Smooth muscle cell (in vitro differentiated cells): ENCODE data around the gene C19orf47. TPM values are rescaled to one million over a fixed set of nuclear protein-coding genes. Genes with fewer than 3 reads are reported as not detected.

ENCODE experiments used
- DNase-seq: peaks from one replicate; lab custom pipeline; 2025; ENCODE audit not compliant: unreplicated experiment; lab: John Stamatoyannopoulos, UW
- H2AFZ ChIP-seq: fragments of 200-600 bp; sonication (generic); 2 replicates; pipeline ENCODE4 v1.6.0; 2016; ENCODE audit warnings: antibody characterized with exemption, low read depth, mild to moderate bottlenecking
- H3F3A ChIP-seq: fragments of 200-600 bp; sonication (generic); 2 replicates; pipeline ENCODE4 v1.6.0; 2017; ENCODE audit warnings: antibody characterized with exemption, low read depth
- H3K27ac ChIP-seq: fragments of 200-600 bp; sonication (generic); 2 replicates; pipeline ENCODE4 v1.5.1; 2016; ENCODE audit warnings: low read depth, mild to moderate bottlenecking
- H3K27me3 ChIP-seq: fragments of 200-600 bp; sonication (generic); 2 replicates; pipeline ENCODE4 v1.6.1; 2016; ENCODE audit warnings: low read depth, mild to moderate bottlenecking
- H3K36me3 ChIP-seq: fragments of 200-600 bp; sonication (generic); 2 replicates; pipeline ENCODE4 v1.5.1; 2016; ENCODE audit warnings: low read depth
- H3K4me1 ChIP-seq: fragments of 200-600 bp; sonication (generic); 2 replicates; pipeline ENCODE4 v1.5.1; 2016; ENCODE audit warnings: low read depth
- H3K4me2 ChIP-seq: fragments of 200-600 bp; sonication (generic); 2 replicates; pipeline ENCODE4 v1.6.0; 2016; ENCODE audit warnings: mild to moderate bottlenecking
- H3K4me3 ChIP-seq: fragments of 200-600 bp; sonication (generic); 2 replicates; pipeline ENCODE4 v1.5.1; 2016; ENCODE audit warnings: mild to moderate bottlenecking
- H3K79me2 ChIP-seq: fragments of 200-600 bp; sonication (generic); 2 replicates; pipeline ENCODE4 v1.6.0; 2016; ENCODE audit warnings: low read depth, mild to moderate bottlenecking
- H3K9ac ChIP-seq: fragments of 200-600 bp; sonication (generic); 2 replicates; pipeline ENCODE4 v1.6.0; 2016; ENCODE audit warnings: low read depth
- H3K9me3 ChIP-seq: fragments of 200-600 bp; sonication (generic); replicated peaks from 2 replicates; pipeline ENCODE4 v1.5.1; 2016; ENCODE audit warnings: low read depth
- H4K20me1 ChIP-seq: fragments of 200-600 bp; sonication (generic); 2 replicates; pipeline ENCODE4 v1.6.0; 2016; ENCODE audit warnings: low read depth
- CTCF ChIP-seq: fragments of 200-600 bp; sonication (generic); IDR thresholded peaks from 2 replicates; pipeline ENCODE4 v1.5.1; 2017; ENCODE audit warnings: borderline replicate concordance, mild to moderate bottlenecking, antibody characterized with exemption; ENCODE audit not compliant: insufficient read depth, poor library complexity, severe bottlenecking
- WGBS: methylation state at CpG from one replicate; pipeline ENCODE4 v1.1.7; 2016; ENCODE audit warnings: low lambda C conversion rate; 5-methylcytosine and 5-hydroxymethylcytosine counted together
- polyA plus RNA-seq: library from polyadenylated mRNA; unstranded; fragments of >200 nt; fragmentation: Nextera tagmentation; extraction: Ambion mirVana; gene quantifications from 2 replicates; pipeline ENCODE4 v1.2.1, GENCODE V29; 2016
- total RNA-seq: library from RNA; depleted of rRNA; stranded (reverse); fragments of >200 nt; gene quantifications from 2 replicates; pipeline ENCODE4 v1.2.3, GENCODE V29; 2014

The C19orf47 gene
- total and polyA plus RNA-seq, 2 experiments from 2014 or later: 6.3 to 9.3 TPM

GRCh38 chr19:40279120-40279551 is 69.1 kb downstream of the C19orf47 start:
- H3K4me3 ChIP-seq: no peak overlapping the region

GRCh38 chr19:40278361-40279035 is 69.7 kb downstream of the C19orf47 start:
- no peaks in the 10 kb centered on the region for H3F3A ChIP-seq
- 90% methylated on average over 16 of the region's 16 CpGs for WGBS
- H4K20me1 ChIP-seq: peaks cover 93% of the 10 kb centered on the region
- H3K4me1 ChIP-seq: no peaks in the 10 kb centered on the region
- no peaks in the 10 kb centered on the region for H3K36me3 ChIP-seq
- TF ChIP-seq CTCF: no peak
- no peak overlapping the region for H2AFZ ChIP-seq
- H3K27me3 ChIP-seq: no peaks in the 10 kb centered on the region
- DNase-seq: no peak
- no peak overlapping the region for H3K4me2 ChIP-seq
- no peak overlapping the region for H3K9ac ChIP-seq
- no peak overlapping the region for H3K27ac ChIP-seq
- peaks cover 97% of the 10 kb centered on the region for H3K79me2 ChIP-seq
- H3K9me3 ChIP-seq: no peaks in the 10 kb centered on the region
- no peak overlapping the region for H3K4me3 ChIP-seq

More at GRCh38 chr19:40279120-40279551, 69.1 kb downstream of the C19orf47 start:
- TF ChIP-seq CTCF: no peak
- Histone ChIP-seq H3K27ac (no peak overlapping the region), H3K9ac (no peak overlapping the region), H3K4me2 (no peak overlapping the region), H3K4me1 (peaks cover 5% of the 10 kb centered on the region), H4K20me1 (peaks cover 93% of the 10 kb centered on the region), H3F3A (no peaks in the 10 kb centered on the region), H3K79me2 (peaks cover 97% of the 10 kb centered on the region), H2AFZ (no peak overlapping the region), H3K27me3 (no peaks in the 10 kb centered on the region), H3K9me3 (no peaks in the 10 kb centered on the region), H3K36me3 (no peaks in the 10 kb centered on the region)
- WGBS: 74% methylated on average over 15 of the region's 15 CpGs
- peak; percentile 6 for DNase-seq

DNA sequence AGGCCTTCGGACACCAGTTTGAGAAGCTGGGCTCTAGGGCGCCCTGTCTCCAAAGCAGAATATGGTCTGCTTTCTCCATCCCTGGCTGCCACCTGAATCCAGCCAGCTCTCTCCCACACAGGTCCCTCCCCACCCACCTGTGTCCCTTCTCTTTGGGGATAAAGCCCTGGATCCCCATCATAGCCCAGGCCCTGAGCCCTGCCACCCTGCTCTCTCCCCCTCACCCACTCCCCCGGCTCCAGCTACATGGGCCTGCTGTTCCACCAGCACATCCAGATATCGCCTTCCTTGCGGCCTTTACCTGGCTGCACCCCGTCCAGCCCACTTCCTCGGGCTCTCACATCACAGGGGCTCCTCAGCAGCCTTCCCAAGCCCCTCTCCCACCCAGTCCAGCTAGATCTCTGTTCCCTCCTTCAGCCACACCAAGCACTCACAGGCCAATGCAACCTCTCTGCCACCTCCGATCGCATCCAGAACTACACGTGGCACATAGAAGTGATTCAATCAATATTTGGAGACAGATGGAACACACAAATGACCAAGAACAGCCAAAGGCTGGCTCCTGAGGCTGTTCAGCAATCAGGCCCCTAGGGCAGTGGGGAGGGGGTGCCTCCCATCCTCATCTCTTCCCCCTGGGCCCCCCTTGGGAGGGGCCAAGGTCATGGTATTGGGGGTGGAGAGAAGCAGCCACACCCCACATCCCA is 70.7 kb downstream of the C19orf47 start:
- Histone ChIP-seq H3F3A (no peaks in the 10 kb centered on the region), H3K27me3 (no peaks in the 10 kb centered on the region), H3K4me1 (no peaks in the 10 kb centered on the region), H3K9me3 (no peaks in the 10 kb centered on the region), H2AFZ (no peak overlapping the region), H3K79me2 (peaks cover 97% of the 10 kb centered on the region), H3K27ac (no peak overlapping the region), H3K9ac (no peak overlapping the region), H3K36me3 (no peaks in the 10 kb centered on the region), H3K4me3 (no peak overlapping the region), H3K4me2 (no peak overlapping the region), H4K20me1 (peaks cover 95% of the 10 kb centered on the region)
- TF ChIP-seq CTCF: no peak
- 94% methylated on average over 10 of the region's 10 CpGs for WGBS
- DNase-seq: no peak
